ENCODE results near the gene GAK. TPM values are rescaled to one million over a fixed set of nuclear protein-coding genes. Genes with fewer than 3 reads are reported as not detected.

GAK gene
- polyA plus RNA-seq, 2 donors, result 82.3 to 147 TPM

- 97 to 98% methylated on average over 21 of the region's 21 CpGs for WGBS, 2 donors
- Histone ChIP-seq H3K27ac (ENCODE audit: low read depth in 2 of 2, low read length in 1 of 2) (no peak overlapping the region), H3K36me3 (ENCODE audit: control insufficient read depth in 2 of 2, insufficient read depth in 2 of 2, low read length in 1 of 2) (peaks cover 17 to 75% of the 10 kb centered on the region in 2 donors), H3K27me3 (ENCODE audit: control insufficient read depth in 1 of 2, insufficient read depth in 2 of 2, low read length in 2 of 2) (no peaks in the 10 kb centered on the region), H3K4me1 (ENCODE audit: control insufficient read depth in 2 of 2, insufficient read depth in 2 of 2, low read length in 1 of 2) (no peaks in the 10 kb centered on the region), H3K9me3 (ENCODE audit: control insufficient read depth in 2 of 2, insufficient read depth in 1 of 2, low read depth in 1 of 2, low read length in 1 of 2) (peaks cover 0 to 9% of the 10 kb centered on the region in 2 donors), H3K4me3 (ENCODE audit: low read depth in 1 of 2, low read length in 2 of 2) (no peak overlapping the region)
Observed at GRCh38 chr4:868421-868820, 63.7 kb downstream of the GAK start.

- peaks cover 19 to 73% of the 10 kb centered on the region in 2 donors for H3K36me3 ChIP-seq (ENCODE audit: control insufficient read depth in 2 of 2, insufficient read depth in 2 of 2, low read length in 1 of 2)
- 91 to 92% methylated on average over 26 of the region's 26 CpGs for WGBS, 2 donors
- H3K27ac ChIP-seq (ENCODE audit: low read depth in 2 of 2, low read length in 1 of 2), result no peak overlapping the region
Observed at GRCh38 chr4:867526-868250, 64.4 kb downstream of the GAK start.

GRCh38 chr4:866761-867390, 65.2 kb downstream of the GAK start:
- H3K4me1 ChIP-seq (ENCODE audit: control insufficient read depth in 2 of 2, insufficient read depth in 2 of 2, low read length in 1 of 2), result no peaks in the 10 kb centered on the region
- no peak overlapping the region for H3K27ac ChIP-seq (ENCODE audit: low read depth in 2 of 2, low read length in 1 of 2)
- H3K9me3 ChIP-seq (ENCODE audit: control insufficient read depth in 2 of 2, insufficient read depth in 1 of 2, low read depth in 1 of 2, low read length in 1 of 2), result peaks cover 0 to 9% of the 10 kb centered on the region in 2 donors
- 81 to 82% methylated on average over 27 to 28 of the region's 28 CpGs for WGBS, 2 donors
- H3K36me3 ChIP-seq (ENCODE audit: control insufficient read depth in 2 of 2, insufficient read depth in 2 of 2, low read length in 1 of 2), result peaks cover 17 to 69% of the 10 kb centered on the region in 2 donors
- no peaks in the 10 kb centered on the region for H3K27me3 ChIP-seq (ENCODE audit: control insufficient read depth in 1 of 2, insufficient read depth in 2 of 2, low read length in 2 of 2)
- no peak overlapping the region for H3K4me3 ChIP-seq (ENCODE audit: low read depth in 1 of 2, low read length in 2 of 2)

More at GRCh38 chr4:867526-868250, 64.4 kb downstream of the GAK start:
- Histone ChIP-seq H3K27me3 (ENCODE audit: control insufficient read depth in 1 of 2, insufficient read depth in 2 of 2, low read length in 2 of 2) (no peaks in the 10 kb centered on the region), H3K9me3 (ENCODE audit: control insufficient read depth in 2 of 2, insufficient read depth in 1 of 2, low read depth in 1 of 2, low read length in 1 of 2) (peaks cover 0 to 9% of the 10 kb centered on the region in 2 donors), H3K4me1 (ENCODE audit: control insufficient read depth in 2 of 2, insufficient read depth in 2 of 2, low read length in 1 of 2) (no peaks in the 10 kb centered on the region), H3K4me3 (ENCODE audit: low read depth in 1 of 2, low read length in 2 of 2) (no peak overlapping the region)

- Histone ChIP-seq H3K4me3 (ENCODE audit: low read depth in 1 of 2, low read length in 2 of 2) (no peak overlapping the region), H3K27ac (ENCODE audit: low read depth in 2 of 2, low read length in 1 of 2) (no peak overlapping the region), H3K4me1 (ENCODE audit: control insufficient read depth in 2 of 2, insufficient read depth in 2 of 2, low read length in 1 of 2) (no peaks in the 10 kb centered on the region), H3K9me3 (ENCODE audit: control insufficient read depth in 2 of 2, insufficient read depth in 1 of 2, low read depth in 1 of 2, low read length in 1 of 2) (peaks cover 0 to 9% of the 10 kb centered on the region in 2 donors), H3K27me3 (ENCODE audit: control insufficient read depth in 1 of 2, insufficient read depth in 2 of 2, low read length in 2 of 2) (no peaks in the 10 kb centered on the region), H3K36me3 (ENCODE audit: control insufficient read depth in 2 of 2, insufficient read depth in 2 of 2, low read length in 1 of 2) (peaks cover 17 to 74% of the 10 kb centered on the region in 2 donors)
- 93 to 96% methylated on average over 23 to 24 of the region's 24 CpGs for WGBS, 2 donors
Observed at GRCh38 chr4:866068-866760, 65.9 kb downstream of the GAK start.

GRCh38 chr4:865572-865971, 66.5 kb downstream of the GAK start:
- 91 to 94% methylated on average over 18 of the region's 18 CpGs for WGBS, 2 donors

GRCh38 chr4:865121-865465, 67.0 kb downstream of the GAK start:
- Histone ChIP-seq H3K27me3 (ENCODE audit: control insufficient read depth in 1 of 2, insufficient read depth in 2 of 2, low read length in 2 of 2) (no peaks in the 10 kb centered on the region), H3K9me3 (ENCODE audit: control insufficient read depth in 2 of 2, insufficient read depth in 1 of 2, low read depth in 1 of 2, low read length in 1 of 2) (peaks cover 0 to 9% of the 10 kb centered on the region in 2 donors), H3K27ac (ENCODE audit: low read depth in 2 of 2, low read length in 1 of 2) (no peak overlapping the region), H3K4me3 (ENCODE audit: low read depth in 1 of 2, low read length in 2 of 2) (no peak overlapping the region), H3K36me3 (ENCODE audit: control insufficient read depth in 2 of 2, insufficient read depth in 2 of 2, low read length in 1 of 2) (peaks cover 20 to 75% of the 10 kb centered on the region in 2 donors), H3K4me1 (ENCODE audit: control insufficient read depth in 2 of 2, insufficient read depth in 2 of 2, low read length in 1 of 2) (no peaks in the 10 kb centered on the region)
- WGBS, 2 donors, result 96% methylated on average over 11 of the region's 11 CpGs

More at GRCh38 chr4:865572-865971, 66.5 kb downstream of the GAK start:
- H3K9me3 ChIP-seq (ENCODE audit: control insufficient read depth in 2 of 2, insufficient read depth in 1 of 2, low read depth in 1 of 2, low read length in 1 of 2), result peaks cover 0 to 9% of the 10 kb centered on the region in 2 donors
- peaks cover 18 to 77% of the 10 kb centered on the region in 2 donors for H3K36me3 ChIP-seq (ENCODE audit: control insufficient read depth in 2 of 2, insufficient read depth in 2 of 2, low read length in 1 of 2)
- H3K4me1 ChIP-seq (ENCODE audit: control insufficient read depth in 2 of 2, insufficient read depth in 2 of 2, low read length in 1 of 2), result no peaks in the 10 kb centered on the region
- no peaks in the 10 kb centered on the region for H3K27me3 ChIP-seq (ENCODE audit: control insufficient read depth in 1 of 2, insufficient read depth in 2 of 2, low read length in 2 of 2)
- no peak overlapping the region for H3K27ac ChIP-seq (ENCODE audit: low read depth in 2 of 2, low read length in 1 of 2)
- H3K4me3 ChIP-seq (ENCODE audit: low read depth in 1 of 2, low read length in 2 of 2), result no peak overlapping the region

- Histone ChIP-seq H3K9me3 (ENCODE audit: control insufficient read depth in 2 of 2, insufficient read depth in 1 of 2, low read depth in 1 of 2, low read length in 1 of 2) (peaks cover 0 to 6% of the 10 kb centered on the region in 2 donors), H3K4me1 (ENCODE audit: control insufficient read depth in 2 of 2, insufficient read depth in 2 of 2, low read length in 1 of 2) (no peaks in the 10 kb centered on the region), H3K27ac (ENCODE audit: low read depth in 2 of 2, low read length in 1 of 2) (no peak overlapping the region), H3K27me3 (ENCODE audit: control insufficient read depth in 1 of 2, insufficient read depth in 2 of 2, low read length in 2 of 2) (no peaks in the 10 kb centered on the region), H3K36me3 (ENCODE audit: control insufficient read depth in 2 of 2, insufficient read depth in 2 of 2, low read length in 1 of 2) (peaks cover 22 to 72% of the 10 kb centered on the region in 2 donors), H3K4me3 (ENCODE audit: low read depth in 1 of 2, low read length in 2 of 2) (no peak overlapping the region)
- WGBS, 2 donors, result 96 to 97% methylated on average over 42 of the region's 42 CpGs
Observed at GRCh38 chr4:864456-865120, 67.5 kb downstream of the GAK start.

- 96 to 97% methylated on average over 21 of the region's 21 CpGs for WGBS, 2 donors
- no peaks in the 10 kb centered on the region for H3K4me1 ChIP-seq (ENCODE audit: control insufficient read depth in 2 of 2, insufficient read depth in 2 of 2, low read length in 1 of 2)
- no peaks in the 10 kb centered on the region for H3K27me3 ChIP-seq (ENCODE audit: control insufficient read depth in 1 of 2, insufficient read depth in 2 of 2, low read length in 2 of 2)
- H3K4me3 ChIP-seq (ENCODE audit: low read depth in 1 of 2, low read length in 2 of 2), result no peak overlapping the region
- peaks cover 22 to 60% of the 10 kb centered on the region in 2 donors for H3K36me3 ChIP-seq (ENCODE audit: control insufficient read depth in 2 of 2, insufficient read depth in 2 of 2, low read length in 1 of 2)
- H3K9me3 ChIP-seq (ENCODE audit: control insufficient read depth in 2 of 2, insufficient read depth in 1 of 2, low read depth in 1 of 2, low read length in 1 of 2), result no peaks in the 10 kb centered on the region
- no peak overlapping the region for H3K27ac ChIP-seq (ENCODE audit: low read depth in 2 of 2, low read length in 1 of 2)
Observed at GRCh38 chr4:860561-860960, 71.6 kb downstream of the GAK start.

GRCh38 chr4:859496-859895, 72.6 kb downstream of the GAK start:
- Histone ChIP-seq H3K4me1 (ENCODE audit: control insufficient read depth in 2 of 2, insufficient read depth in 2 of 2, low read length in 1 of 2) (no peaks in the 10 kb centered on the region), H3K4me3 (ENCODE audit: low read depth in 1 of 2, low read length in 2 of 2) (no peak overlapping the region)
- 93 to 94% methylated on average over 13 of the region's 13 CpGs for WGBS, 2 donors

More at GRCh38 chr4:859496-859895, 72.6 kb downstream of the GAK start:
- Histone ChIP-seq H3K27me3 (ENCODE audit: control insufficient read depth in 1 of 2, insufficient read depth in 2 of 2, low read length in 2 of 2) (no peaks in the 10 kb centered on the region), H3K27ac (ENCODE audit: low read depth in 2 of 2, low read length in 1 of 2) (no peak overlapping the region), H3K9me3 (ENCODE audit: control insufficient read depth in 2 of 2, insufficient read depth in 1 of 2, low read depth in 1 of 2, low read length in 1 of 2) (no peaks in the 10 kb centered on the region), H3K36me3 (ENCODE audit: control insufficient read depth in 2 of 2, insufficient read depth in 2 of 2, low read length in 1 of 2) (peaks cover 15 to 52% of the 10 kb centered on the region in 2 donors)
